H1 (cell line): Measurements from ENCODE around the gene STT3B. TPM values are rescaled to one million over a fixed set of nuclear protein-coding genes. Genes with fewer than 3 reads are reported as not detected.

Experiments
- CTCF ChIA-PET: fragments of 300-600 bp; sonication (Branson Sonifier 250); formaldehyde crosslinking; loops from one replicate; lab custom pipeline; 2021; ENCODE audit not compliant: partially characterized antibody; lab: Charles Lee
- POLR2A ChIA-PET: fragments of 300-600 bp; sonication (Branson Sonifier 250); formaldehyde crosslinking; loops from one replicate; lab custom pipeline; 2021; ENCODE audit warnings: inconsistent platforms; ENCODE audit not compliant: partially characterized antibody; lab: Charles Lee
- DNase-seq, 2 experiments: peaks; one replicate each; pipeline versions ENCODE4 v3.0.0 to v3.0.0-alpha.2; 2010 to 2022; ENCODE audit warnings: low spot score in 2 of 2, low read depth in 1 of 2, mixed read lengths in 1 of 2
- FAIRE-seq: peaks from 2 replicates; lab custom pipeline; 2011; peaks lifted over from hg19 to GRCh38; lab: Jason Lieb, UNC
- H2AFZ ChIP-seq: 2 replicates; pipeline ENCODE4 v1.8.1; 2012; ENCODE audit warnings: low read length, inconsistent platforms
- H2AK5ac ChIP-seq: 2 replicates; pipeline ENCODE4 v1.6.1; 2013; ENCODE audit warnings: low read depth, low read length
- H2BK120ac ChIP-seq: replicated peaks from 2 replicates; pipeline ENCODE3; 2013; ENCODE audit warnings: low read depth, low read length, inconsistent platforms
- H2BK12ac ChIP-seq: 2 replicates; pipeline ENCODE4 v1.6.1; 2013; ENCODE audit warnings: low read depth, low read length
- H2BK15ac ChIP-seq: 2 replicates; pipeline ENCODE4 v1.6.1; 2013; ENCODE audit warnings: low read length
- H2BK20ac ChIP-seq: 2 replicates; pipeline ENCODE4 v1.6.1; 2013; ENCODE audit warnings: low read length
- H2BK5ac ChIP-seq: 2 replicates; pipeline ENCODE4 v1.6.1; 2013; ENCODE audit warnings: low read depth, low read length
- H3K14ac ChIP-seq: 2 replicates; pipeline ENCODE4 v1.6.1; 2013; ENCODE audit warnings: inconsistent platforms; ENCODE audit not compliant: insufficient read length
- H3K18ac ChIP-seq: 2 replicates; pipeline ENCODE4 v1.6.1; 2013; ENCODE audit warnings: low read length; ENCODE audit errors: extremely low read depth
- H3K23ac ChIP-seq: 2 replicates; pipeline ENCODE4 v1.6.1; 2013; ENCODE audit warnings: inconsistent platforms; ENCODE audit not compliant: insufficient read length
- H3K23me2 ChIP-seq: 2 replicates; pipeline ENCODE4 v1.6.1; 2013; ENCODE audit warnings: low read depth, low read length
- H3K27ac ChIP-seq: 2 replicates; pipeline ENCODE4 v1.6.1; 2011; ENCODE audit warnings: low read depth, low read length, inconsistent platforms
- H3K27me3 ChIP-seq, 4 experiments: replicated peaks in 1 of 4; 1 replicate in 1 of 4; 2 replicates in 3 of 4; pipeline versions ENCODE4 v1.6.1 to v1.8.1; 2011 to 2013; ENCODE audit warnings: low read length in 3 of 4, mild to moderate bottlenecking in 3 of 4, inconsistent platforms in 2 of 4, mixed read lengths in 2 of 4, moderate library complexity in 1 of 4; ENCODE audit not compliant: control insufficient read depth in 3 of 4, insufficient read depth in 3 of 4; ENCODE audit errors: extremely low read depth in 1 of 4
- H3K36me3 ChIP-seq, 4 experiments: 2 replicates each; pipeline versions ENCODE4 v1.6.1 to v1.8.1; 2011 to 2013; ENCODE audit warnings: mild to moderate bottlenecking in 4 of 4, low read length in 3 of 4, moderate library complexity in 2 of 4, control low read depth in 1 of 4, inconsistent platforms in 1 of 4; ENCODE audit not compliant: insufficient read depth in 4 of 4, control insufficient read depth in 2 of 4
- H3K4ac ChIP-seq: replicated peaks from 2 replicates; pipeline ENCODE3; 2013; ENCODE audit warnings: low read length, low read depth, mixed read lengths, inconsistent platforms; ENCODE audit not compliant: insufficient read length
- H3K4me1 ChIP-seq, 4 experiments: replicated peaks in 1 of 4; 1 replicate in 1 of 4; 2 replicates in 3 of 4; pipeline versions ENCODE4 v1.6.1 to v1.8.1; 2011 to 2013; ENCODE audit warnings: low read length in 3 of 4, inconsistent platforms in 2 of 4, mixed read lengths in 1 of 4; ENCODE audit not compliant: insufficient read depth in 4 of 4, control insufficient read depth in 3 of 4
- H3K4me2 ChIP-seq, 2 experiments: 2 replicates each; pipeline versions ENCODE4 v1.6.1 to v1.8.1; 2011 to 2013; ENCODE audit warnings: low read depth in 2 of 2, low read length in 2 of 2, control low read depth in 1 of 2, inconsistent platforms in 1 of 2, mild to moderate bottlenecking in 1 of 2; ENCODE audit not compliant: insufficient read depth in 1 of 2
- H3K4me3 ChIP-seq, 4 experiments: fragments of 200-600, 300-600 bp in 1 of 4; sonication (generic), shearing (Covaris generic), sonication (Bioruptor Twin) in 1 of 4; 2 replicates each; pipeline versions ENCODE4 v1.5.1 to v1.8.1; 2011 to 2016; ENCODE audit warnings: low read length in 4 of 4, low read depth in 3 of 4, control low read depth in 2 of 4, inconsistent platforms in 2 of 4, mild to moderate bottlenecking in 2 of 4, mixed read lengths in 1 of 4, moderate library complexity in 1 of 4; ENCODE audit not compliant: insufficient read depth in 2 of 4; ENCODE audit errors: extremely low read depth in 1 of 4
- H3K56ac ChIP-seq: replicated peaks from 2 replicates; pipeline ENCODE3; 2013; ENCODE audit warnings: low read depth, mild to moderate bottlenecking, mixed read lengths, low read length, inconsistent platforms; ENCODE audit not compliant: insufficient read length
- H3K79me1 ChIP-seq: 2 replicates; pipeline ENCODE4 v1.6.1; 2013; ENCODE audit warnings: low read depth, low read length, control low read depth
- H3K79me2 ChIP-seq, 2 experiments: 2 replicates each; pipeline versions ENCODE4 v1.6.1 to v1.8.1; 2012 to 2013; ENCODE audit warnings: low read length in 2 of 2, mild to moderate bottlenecking in 2 of 2, inconsistent platforms in 1 of 2; ENCODE audit not compliant: insufficient read depth in 2 of 2, control insufficient read depth in 1 of 2
- H3K9ac ChIP-seq, 4 experiments: replicated peaks in 1 of 4; 1 replicate in 1 of 4; 2 replicates in 3 of 4; pipeline versions ENCODE4 v1.6.1 to v1.8.1; 2011 to 2013; ENCODE audit warnings: low read depth in 3 of 4, low read length in 3 of 4, control low read depth in 2 of 4, mild to moderate bottlenecking in 2 of 4, moderate library complexity in 2 of 4, inconsistent platforms in 1 of 4; ENCODE audit errors: extremely low read depth in 1 of 4
- H3K9me3 ChIP-seq, 2 experiments: 2 replicates each; pipeline versions ENCODE4 v1.6.1 to v1.8.1; 2012 to 2013; ENCODE audit warnings: mild to moderate bottlenecking in 2 of 2, moderate library complexity in 2 of 2, control low read depth in 1 of 2, inconsistent platforms in 1 of 2, low read depth in 1 of 2, low read length in 1 of 2, mixed read lengths in 1 of 2; ENCODE audit not compliant: insufficient read depth in 2 of 2
- H4K20me1 ChIP-seq, 2 experiments: replicated peaks in 1 of 2; 2 replicates each; pipeline versions ENCODE3 to v1.8.1; 2011 to 2013; ENCODE audit warnings: inconsistent platforms in 2 of 2, low read length in 2 of 2, mild to moderate bottlenecking in 1 of 2; ENCODE audit not compliant: insufficient read depth in 2 of 2, control insufficient read depth in 1 of 2
- H4K5ac ChIP-seq: 2 replicates; pipeline ENCODE4 v1.6.1; 2013; ENCODE audit warnings: low read length, low read depth, mixed read lengths, inconsistent platforms; ENCODE audit not compliant: insufficient read length
- H4K8ac ChIP-seq: 2 replicates; pipeline ENCODE4 v1.8.0; 2013; ENCODE audit warnings: mild to moderate bottlenecking, moderate library complexity, low read length, inconsistent platforms; ENCODE audit not compliant: insufficient read depth; ENCODE audit errors: extremely low read depth
- H4K91ac ChIP-seq: replicated peaks from 2 replicates; pipeline ENCODE3; 2013; ENCODE audit warnings: low read length, mixed read lengths, inconsistent platforms; ENCODE audit not compliant: insufficient read length
- ATF3 ChIP-seq: IDR thresholded peaks from 2 replicates; pipeline ENCODE4 v1.6.1; 2011; ENCODE audit warnings: low read depth, mild to moderate bottlenecking, low read length; ENCODE audit not compliant: insufficient read depth
- CHD1 ChIP-seq: IDR thresholded peaks from 2 replicates; pipeline ENCODE4 v1.6.1; 2012; ENCODE audit warnings: low read depth, low read length, improper control_type of control experiment
- GTF2F1 ChIP-seq: IDR thresholded peaks from 2 replicates; pipeline ENCODE4 v1.6.1; 2012; ENCODE audit warnings: low read depth, low read length, improper control_type of control experiment, borderline replicate concordance
- HDAC2 ChIP-seq, 2 experiments: fragments of 300-600 bp in 1 of 2; sonication (generic) in 1 of 2; IDR thresholded peaks; 2 replicates each; pipeline ENCODE4 v1.6.1; 2011 to 2012; ENCODE audit warnings: low read depth in 2 of 2, low read length in 2 of 2, mild to moderate bottlenecking in 2 of 2, moderate library complexity in 2 of 2, borderline replicate concordance in 1 of 2, inconsistent platforms in 1 of 2
- NRF1 ChIP-seq: IDR thresholded peaks from 2 replicates; pipeline ENCODE4 v1.6.1; 2011; ENCODE audit warnings: mild to moderate bottlenecking, low read depth, low read length, improper control_type of control experiment
- RAD21 ChIP-seq, 2 experiments: IDR thresholded peaks in 1 of 2; conservative IDR thresholded peaks in 1 of 2; 2 replicates each; pipeline ENCODE4 v1.6.1; 2011; ENCODE audit warnings: low read depth in 2 of 2, low read length in 2 of 2, improper control_type of control experiment in 1 of 2, inconsistent platforms in 1 of 2, mild to moderate bottlenecking in 1 of 2, moderate library complexity in 1 of 2
- SUZ12 ChIP-seq: fragments of 200-600 bp; sonication (generic); IDR thresholded peaks from 2 replicates; pipeline ENCODE4 v1.6.1; 2012; ENCODE audit warnings: mild to moderate bottlenecking, inconsistent platforms, low read length, moderate library complexity, mixed read lengths
- WGBS, 2 experiments: shearing (Covaris generic) in 1 of 2; methylation state at CpG; one replicate each; pipeline versions ENCODE4 v1.1.6 to v1.1.7; 2013 to 2015; ENCODE audit warnings: low lambda C conversion rate in 2 of 2, mixed read lengths in 2 of 2, inconsistent platforms in 1 of 2, low coverage in 1 of 2, missing lambda C conversion rate in 1 of 2; ENCODE audit not compliant: insufficient replicate concordance in 2 of 2, insufficient coverage in 1 of 2, insufficient read length in 1 of 2; ENCODE audit errors: extremely low coverage in 1 of 2, missing lambda C conversion rate in 1 of 2; 5-methylcytosine and 5-hydroxymethylcytosine counted together
- polyA plus RNA-seq, 7 experiments: library from polyadenylated mRNA; depleted of rRNA in 3 of 7; stranded (reverse) in 5 of 7; unstranded in 2 of 7; fragments of >200 nt in 5 of 7; fragments of 200-250 nt in 2 of 7; gene quantifications; 1 replicate in 5 of 7; 2 replicates in 1 of 7; 4 replicates in 1 of 7; pipeline versions ENCODE4 v1.2.1 to v1.2.3, GENCODE V29; 2011 to 2013; ENCODE audit warnings: missing spikeins in 2 of 7, mixed read lengths in 2 of 7
- total RNA-seq: library from RNA; stranded (reverse); fragmentation: NEBNext Ultra II Directional; extraction: Animal tissue kit (Norgen Biotek cat#: 25700); gene quantifications from 2 replicates; pipeline ENCODE4 v1.2.1, GENCODE V29; 2021

Gene STT3B
- total and polyA plus RNA-seq, 2 of the 8 experiments (the other 6 are each of a cell fraction or from before 2014, with no cell fraction given) = 43.5 to 134 TPM

GRCh38 chr3:31550452-31551251 is 17.9 kb downstream of the STT3B start:
- DNase-seq (no peak), FAIRE-seq (peak; percentile 52)
- Histone ChIP-seq H2BK20ac (no peak overlapping the region), H3K23ac (no peak overlapping the region), H2AFZ (no peak overlapping the region), H4K5ac (no peak overlapping the region), H3K36me3 (no peaks in the 10 kb centered on the region; a peak in 1 of 8 replicates), H3K18ac (no peak overlapping the region), H3K23me2 (no peaks in the 10 kb centered on the region), H3K4ac (no peak overlapping the region), H2AK5ac (no peak overlapping the region), H3K9me3 (peaks cover 0 to 3% of the 10 kb centered on the region in 2 experiments; a peak in 1 of 4 replicates), H3K4me1 (no peaks in the 10 kb centered on the region; a peak in 1 of 7 replicates), H3K79me1 (peaks cover 8% of the 10 kb centered on the region; the same call in 1 of the 2 replicates), H3K27ac (no peak overlapping the region), H3K4me2 (no peak overlapping the region), H3K56ac (no peak overlapping the region), H3K79me2 (peaks cover 16 to 98% of the 10 kb centered on the region in 2 experiments), H3K4me3 (no peak overlapping the region), H2BK15ac (no peak overlapping the region), H2BK12ac (no peak overlapping the region), H3K14ac (no peak overlapping the region), H4K91ac (no peak overlapping the region), H3K27me3 (no peaks in the 10 kb centered on the region), H2BK5ac (no peak overlapping the region), H4K20me1 (peaks cover 3 to 13% of the 10 kb centered on the region in 2 experiments), H3K9ac (no peak overlapping the region), H4K8ac (no peak overlapping the region), H2BK120ac (no peak overlapping the region)
- POLR2A ChIA-PET = interaction anchor here (0.7 to 2.5 kb wide), 4 partner anchors 12 to 88 kb away, joined by 3 to 7 read pairs (median 4); partner anchors contain the start of gene STT3B
- CTCF ChIA-PET = interaction anchor here (0.6 to 3.1 kb wide), 13 partner anchors 11 to 89 kb away, joined by 3 to 13 read pairs (median 4); no protein-coding TSS in a partner anchor
- 41% methylated on average over 2 of the region's 2 CpGs; no CpG with 5 or more reads in 1 of the 2 experiments for WGBS, 2 experiments
- no peak for TF ChIP-seq SUZ12
- TF ChIP-seq HDAC2 (IDR thresholded peaks at IDR 0.05; ENCODE audit: borderline replicate concordance in 1 of 2, low read depth in 2 of 2, low read length in 2 of 2) = no peak
- TF ChIP-seq RAD21 (IDR thresholded peaks at IDR 0.05 in 1 of 2, conservative IDR thresholded peaks at IDR 0.05 in 1 of 2; ENCODE audit: low read depth in 2 of 2, low read length in 2 of 2) = peak; percentile 29 to 43
- TF ChIP-seq ATF3 = no peak
- no peak for TF ChIP-seq GTF2F1
- TF ChIP-seq CHD1 = no peak
- no peak for TF ChIP-seq NRF1
